Measurements from ENCODE around the gene TNFSF8. TPM values are rescaled to one million over a fixed set of nuclear protein-coding genes. Genes with fewer than 3 reads are reported as not detected.

TNFSF8 gene
- total RNA-seq, 3 donors from 2014 or later = 1.0 to 1.3 (median 1.0) TPM

- no peak for TF ChIP-seq CTCF (IDR thresholded peaks at IDR 0.05)
- Histone ChIP-seq H3K4me3 (no peak overlapping the region), H3K4me1 (ENCODE audit: low read depth) (no peaks in the 10 kb centered on the region), H3K9me3 (peaks cover 11% of the 10 kb centered on the region), H3K36me3 (ENCODE audit: low read depth) (no peaks in the 10 kb centered on the region)
- DNase-seq = no peak
- no peak for ATAC-seq
- intact Hi-C loops (cut with DNase I, micrococcal nuclease) = no loop called here
Observed at GRCh38 chr9:114965564-114965963, 35.2 kb upstream of the TNFSF8 start.

GRCh38 chr9:114962809-114963208, 32.4 kb upstream of the TNFSF8 start:
- intact Hi-C loops (cut with DNase I, micrococcal nuclease) = no loop called here
- H3K4me3 ChIP-seq = no peak overlapping the region
- H3K9me3 ChIP-seq = peaks cover 11% of the 10 kb centered on the region
- no peak for DNase-seq
- no peaks in the 10 kb centered on the region for H3K36me3 ChIP-seq (ENCODE audit: low read depth)
- no peaks in the 10 kb centered on the region for H3K4me1 ChIP-seq (ENCODE audit: low read depth)
- ATAC-seq = no peak
- TF ChIP-seq CTCF (IDR thresholded peaks at IDR 0.05) = no peak

- no peak for ATAC-seq
- TF ChIP-seq CTCF (IDR thresholded peaks at IDR 0.05) = no peak
- intact Hi-C loops (cut with DNase I, micrococcal nuclease) = no loop called here
Observed at GRCh38 chr9:114960276-114960675, 29.9 kb upstream of the TNFSF8 start.

GRCh38 chr9:114958844-114959235, 28.4 kb upstream of the TNFSF8 start:
- TF ChIP-seq CTCF (IDR thresholded peaks at IDR 0.05) = no peak
- DNase-seq (no peak), ATAC-seq (no peak)
- no peaks in the 10 kb centered on the region for H3K36me3 ChIP-seq (ENCODE audit: low read depth)
- H3K4me1 ChIP-seq (ENCODE audit: low read depth) = no peaks in the 10 kb centered on the region
- peaks cover 11% of the 10 kb centered on the region for H3K9me3 ChIP-seq
- no peak overlapping the region for H3K4me3 ChIP-seq
- intact Hi-C loops (cut with DNase I, micrococcal nuclease) = no loop called here

More at GRCh38 chr9:114960276-114960675, 29.9 kb upstream of the TNFSF8 start:
- no peaks in the 10 kb centered on the region for H3K4me1 ChIP-seq (ENCODE audit: low read depth)
- H3K4me3 ChIP-seq = no peak overlapping the region
- no peaks in the 10 kb centered on the region for H3K36me3 ChIP-seq (ENCODE audit: low read depth)
- no peak for DNase-seq
- H3K9me3 ChIP-seq = peaks cover 11% of the 10 kb centered on the region

GRCh38 chr9:114958021-114958843, 27.8 kb upstream of the TNFSF8 start:
- intact Hi-C loops (cut with DNase I, micrococcal nuclease) = no loop called here
- peak in 2 of 3 donors; percentile 20 to 53 for DNase-seq
- Histone ChIP-seq H3K4me1 (ENCODE audit: low read depth) (no peaks in the 10 kb centered on the region), H3K36me3 (ENCODE audit: low read depth) (no peaks in the 10 kb centered on the region), H3K4me3 (no peak overlapping the region), H3K9me3 (peaks cover 11% of the 10 kb centered on the region)
- TF ChIP-seq CTCF (IDR thresholded peaks at IDR 0.05) = no peak
- ATAC-seq = peak; percentile 31
